Kidney (tissue), 14 donors: Measurements from ENCODE around the gene DBNL. TPM values are rescaled to one million over a fixed set of nuclear protein-coding genes. Genes with fewer than 3 reads are reported as not detected.
A peak's percentile ranks its signal among the peaks of the same experiment; 100 is the strongest.

Experiments
- DNase-seq, 5 donors: peaks; one replicate each; pipeline ENCODE4 v3.0.0-alpha.2; 2013 to 2020
- FAIRE-seq: peaks from 2 replicates; lab custom pipeline; 2012; peaks lifted over from hg19 to GRCh38; lab: Jason Lieb, UNC
- H3K27ac ChIP-seq, 2 donors: one replicate each; pipeline ENCODE4 v1.7.0; 2013; ENCODE audit warnings: low read depth in 2 of 2, low read length in 2 of 2, inconsistent platforms in 1 of 2
- H3K27me3 ChIP-seq: one replicate; pipeline ENCODE4 v1.7.1; 2013; ENCODE audit warnings: low read length, inconsistent platforms; ENCODE audit not compliant: control insufficient read depth, insufficient read depth
- H3K36me3 ChIP-seq, 3 donors: one replicate each; pipeline versions ENCODE4 v1.7.0 to v1.7.1; 2013; ENCODE audit warnings: low read length in 3 of 3, control low read depth in 1 of 3, inconsistent platforms in 1 of 3; ENCODE audit not compliant: insufficient read depth in 3 of 3, control insufficient read depth in 2 of 3
- H3K4me1 ChIP-seq, 3 donors: one replicate each; pipeline versions ENCODE4 v1.7.0 to v1.7.1; 2013; ENCODE audit warnings: low read length in 3 of 3, inconsistent platforms in 1 of 3, low read depth in 1 of 3; ENCODE audit not compliant: control insufficient read depth in 2 of 3, insufficient read depth in 2 of 3
- H3K4me3 ChIP-seq, 3 donors: one replicate each; pipeline versions ENCODE4 v1.7.0 to v1.8.1; 2013; ENCODE audit warnings: low read length in 3 of 3, control low read depth in 1 of 3, inconsistent platforms in 1 of 3
- H3K9ac ChIP-seq, 3 donors: one replicate each; pipeline versions ENCODE4 v1.7.0 to v1.7.1; 2013; ENCODE audit warnings: low read length in 3 of 3, control low read depth in 1 of 3, inconsistent platforms in 1 of 3
- H3K9me3 ChIP-seq, 3 donors: one replicate each; pipeline versions ENCODE4 v1.7.0 to v1.7.1; 2013; ENCODE audit warnings: low read length in 3 of 3, control low read depth in 1 of 3, inconsistent platforms in 1 of 3; ENCODE audit not compliant: control insufficient read depth in 2 of 3, insufficient read depth in 1 of 3
- CTCF ChIP-seq: IDR thresholded peaks from 3 replicates; pipeline ENCODE4 v1.5.1; 2012; ENCODE audit warnings: mild to moderate bottlenecking, moderate library complexity, borderline replicate concordance; ENCODE audit not compliant: insufficient read depth; ENCODE audit errors: extremely low read depth
- intact Hi-C: fragments of 100-400 bp; cut with DNase I; formaldehyde crosslinking; loops from one replicate; pipeline ENCODE4 v1.11.1; 2022
- polyA plus RNA-seq: library from polyadenylated mRNA; stranded (reverse); fragments of 350-450 nt; fragmentation: Illumina TruSeq; extraction: RNeasy Lipid Tissue Mini Kit (QIAGEN cat#74804); gene quantifications from one replicate; pipeline ENCODE4 v1.2.3, GENCODE V29; 2014; ENCODE audit warnings: low read depth, low replicate concordance; ENCODE audit not compliant: insufficient read depth
- total RNA-seq: library from RNA; stranded (reverse); fragmentation: NEBNext Ultra II Directional; extraction: Animal tissue kit (Norgen Biotek cat#: 25700); gene quantifications from one replicate; pipeline ENCODE4 v1.2.1, GENCODE V29; 2021
- donor health status: control.
- donor health status: control.
- donor health status: control.
- donor health status: control.
- donor health status: control.
- donor health status: DM: yes; HTN: yes; CAD: no.
- donor health status: Normal renal cell carcinoma (clear cell type).

The DBNL gene
- total and polyA plus RNA-seq, 2 donors from 2014 or later = 85.9 to 103 TPM

GRCh38 chr7:44097064-44097932, 52.8 kb downstream of the DBNL start:
- no peak for FAIRE-seq
- no peaks in the 10 kb centered on the region for H3K36me3 ChIP-seq
- no peak for TF ChIP-seq CTCF

GRCh38 chr7:44098092-44099068, 53.9 kb downstream of the DBNL start:
- TF ChIP-seq CTCF = no peak
- Histone ChIP-seq H3K27ac (no peak overlapping the region), H3K9ac (no peak overlapping the region), H3K4me1 (peaks cover 0 to 5% (median 5%) of the 10 kb centered on the region in 3 donors), H3K4me3 (no peak overlapping the region), H3K9me3 (no peaks in the 10 kb centered on the region), H3K36me3 (no peaks in the 10 kb centered on the region), H3K27me3 (no peaks in the 10 kb centered on the region)
- no peak for FAIRE-seq
- no peak for DNase-seq
- intact Hi-C loops = no loop called here

More at GRCh38 chr7:44097064-44097932, 52.8 kb downstream of the DBNL start:
- no peaks in the 10 kb centered on the region for H3K4me1 ChIP-seq
- no peaks in the 10 kb centered on the region for H3K27me3 ChIP-seq
- no peaks in the 10 kb centered on the region for H3K9me3 ChIP-seq
- peak in 1 of 5 donors; percentile 35 for DNase-seq
- H3K9ac ChIP-seq = no peak overlapping the region
- no peak overlapping the region for H3K4me3 ChIP-seq
- H3K27ac ChIP-seq = no peak overlapping the region
- intact Hi-C loops = no loop called here

- no peaks in the 10 kb centered on the region for H3K9me3 ChIP-seq
- TF ChIP-seq CTCF = no peak
Observed at GRCh38 chr7:44099669-44100068, 55.2 kb downstream of the DBNL start.

More at GRCh38 chr7:44099669-44100068, 55.2 kb downstream of the DBNL start:
- no peak overlapping the region for H3K4me3 ChIP-seq
- H3K9ac ChIP-seq = no peak overlapping the region
- no peaks in the 10 kb centered on the region for H3K27me3 ChIP-seq
- H3K27ac ChIP-seq = no peak overlapping the region
- DNase-seq (no peak), FAIRE-seq (no peak)
- intact Hi-C loops = no loop called here
- H3K36me3 ChIP-seq = no peaks in the 10 kb centered on the region
- H3K4me1 ChIP-seq = peaks cover 0 to 5% (median 5%) of the 10 kb centered on the region in 3 donors
